Activated CD4-positive, alpha-beta T cell treated with anti-CD3 and anti-CD28 coated beads, Interleukin-2, amount 10 ng/mL, durations not matched to agents 24 days and 14 days (primary cell): Measurements from ENCODE around the gene GPR39. TPM values are rescaled to one million over a fixed set of nuclear protein-coding genes. Genes with fewer than 3 reads are reported as not detected.

Experiments
- DNase-seq: peaks from one replicate; pipeline ENCODE4 v3.0.0; 2022
- H3K27ac Mint-ChIP-seq: one replicate; pipeline ENCODE4 v1.8.0; 2022; ENCODE audit warnings: mild to moderate bottlenecking, mixed read lengths
- H3K27me3 Mint-ChIP-seq: one replicate; pipeline ENCODE4 v1.8.0; 2022; ENCODE audit warnings: mixed read lengths
- H3K36me3 Mint-ChIP-seq: one replicate; pipeline ENCODE4 v1.8.0; 2022; ENCODE audit warnings: low read depth, mild to moderate bottlenecking, mixed read lengths
- H3K4me1 Mint-ChIP-seq: one replicate; pipeline ENCODE4 v1.8.0; 2021; ENCODE audit warnings: mixed read lengths
- H3K4me3 Mint-ChIP-seq: one replicate; pipeline ENCODE4 v1.8.0; 2022; ENCODE audit warnings: mild to moderate bottlenecking, moderate library complexity, mixed read lengths
- H3K9me3 Mint-ChIP-seq: one replicate; pipeline ENCODE4 v1.8.0; 2021; ENCODE audit warnings: mixed read lengths
- intact Hi-C: fragments of 100-400 bp; cut with micrococcal nuclease; formaldehyde crosslinking; loops from one replicate; pipeline ENCODE4 v1.15.1; 2023
- total RNA-seq: library from RNA; stranded (reverse); gene quantifications from 2 replicates; pipeline ENCODE4 v1.2.3, GENCODE V29; 2022

GPR39 gene
- total RNA-seq, 1 donor from 2014 or later, result not detected

DNA sequence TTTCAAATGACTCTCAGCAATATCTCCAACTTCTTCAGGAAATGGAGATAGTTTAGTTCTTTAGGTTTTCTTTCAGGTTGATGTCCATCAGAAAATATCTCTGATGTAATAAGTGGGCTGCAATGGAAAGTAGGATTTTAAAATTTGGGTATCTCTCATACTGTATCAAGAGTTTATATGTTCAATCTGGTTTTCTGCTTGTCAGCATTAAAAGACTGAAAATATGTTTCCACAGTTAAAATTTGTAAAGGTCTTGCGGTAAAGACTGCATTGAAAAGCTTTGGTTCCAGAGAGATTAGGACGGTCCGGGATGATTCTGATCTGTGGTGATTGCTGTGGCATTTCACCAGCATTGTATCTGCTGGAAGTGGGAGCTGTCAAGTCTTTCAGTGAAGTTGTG, 170.2 kb downstream of the GPR39 start:
- H3K4me1 Mint-ChIP-seq, result no peaks in the 10 kb centered on the region

GRCh38 chr2:132588576-132588975, 172.0 kb downstream of the GPR39 start:
- H3K27me3 Mint-ChIP-seq, result no peaks in the 10 kb centered on the region
- no peak for DNase-seq
- no peaks in the 10 kb centered on the region for H3K4me1 Mint-ChIP-seq
- H3K36me3 Mint-ChIP-seq, result no peaks in the 10 kb centered on the region
- no peak overlapping the region for H3K27ac Mint-ChIP-seq
- H3K4me3 Mint-ChIP-seq, result no peak overlapping the region
- intact Hi-C loops, result no loop called here
- H3K9me3 Mint-ChIP-seq, result no peaks in the 10 kb centered on the region

More for the DNA sequence above, 170.2 kb downstream of the GPR39 start:
- H3K27ac Mint-ChIP-seq, result no peak overlapping the region
- DNase-seq, result no peak
- no peaks in the 10 kb centered on the region for H3K27me3 Mint-ChIP-seq
- H3K36me3 Mint-ChIP-seq, result no peaks in the 10 kb centered on the region
- intact Hi-C loops, result no loop called here
- H3K4me3 Mint-ChIP-seq, result no peak overlapping the region
- H3K9me3 Mint-ChIP-seq, result no peaks in the 10 kb centered on the region

DNA sequence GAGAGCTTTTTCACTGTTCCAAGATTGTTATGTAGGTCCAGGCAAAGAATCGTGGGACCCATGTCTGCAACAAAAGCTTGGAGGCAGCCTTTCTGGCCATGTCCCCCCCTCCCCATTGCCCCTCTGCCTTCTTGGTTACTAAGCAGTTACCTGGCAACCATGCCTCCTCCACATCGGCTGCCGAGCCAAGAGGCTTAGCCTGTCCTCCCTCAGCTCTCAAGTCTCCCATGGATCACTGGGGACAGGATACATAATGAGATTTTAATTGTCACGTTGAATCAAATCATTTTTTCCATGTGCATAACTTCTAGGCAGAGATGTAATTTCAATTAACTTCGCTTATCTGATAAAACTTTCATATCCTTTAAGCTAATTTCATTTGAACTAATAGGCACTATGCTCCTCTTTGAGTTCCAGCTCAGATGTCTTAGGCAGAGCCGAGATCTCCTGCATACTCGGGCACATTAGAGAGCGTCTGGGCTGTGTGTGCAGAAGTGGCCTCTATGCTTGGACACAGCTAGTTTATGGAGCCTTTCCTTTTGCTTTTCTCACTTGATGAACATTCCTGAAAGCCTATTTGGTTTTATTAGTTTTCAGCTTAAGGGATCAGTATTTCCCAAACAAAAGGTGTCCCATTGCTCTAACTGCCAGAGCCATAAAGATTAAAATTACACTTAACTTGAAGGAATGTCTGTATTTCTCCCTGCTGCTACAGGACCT, 172.7 kb downstream of the GPR39 start:
- no peaks in the 10 kb centered on the region for H3K4me1 Mint-ChIP-seq
- H3K4me3 Mint-ChIP-seq, result no peak overlapping the region
- intact Hi-C loops, result no loop called here
- no peaks in the 10 kb centered on the region for H3K27me3 Mint-ChIP-seq
- DNase-seq, result no peak
- H3K27ac Mint-ChIP-seq, result no peak overlapping the region
- no peaks in the 10 kb centered on the region for H3K36me3 Mint-ChIP-seq
- H3K9me3 Mint-ChIP-seq, result no peaks in the 10 kb centered on the region

DNA sequence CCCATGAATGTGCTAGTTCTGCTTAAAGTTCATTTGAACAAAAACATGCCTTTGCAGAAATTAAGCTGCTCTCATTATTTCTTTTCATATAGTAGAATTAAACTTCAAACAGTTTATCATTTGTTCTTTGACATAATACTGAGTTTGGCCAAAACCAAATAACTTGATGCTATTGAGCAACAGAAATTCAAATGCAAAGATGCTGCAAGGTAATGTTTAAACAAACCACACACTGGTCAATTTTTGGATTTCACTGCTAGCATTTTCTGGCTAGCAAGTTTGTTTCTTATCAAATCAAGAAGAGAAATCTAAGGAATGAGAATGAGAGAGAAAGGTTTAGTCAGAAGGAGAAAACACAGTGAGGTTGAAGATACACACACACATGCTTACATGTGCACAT, 173.4 kb downstream of the GPR39 start:
- no peaks in the 10 kb centered on the region for H3K4me1 Mint-ChIP-seq
- intact Hi-C loops, result no loop called here

GRCh38 chr2:132593171-132593570, 176.6 kb downstream of the GPR39 start:
- Mint-ChIP-seq H3K27ac (no peak overlapping the region), H3K4me1 (no peaks in the 10 kb centered on the region), H3K36me3 (no peaks in the 10 kb centered on the region), H3K4me3 (no peak overlapping the region), H3K9me3 (no peaks in the 10 kb centered on the region), H3K27me3 (no peaks in the 10 kb centered on the region)
- DNase-seq, result no peak
- intact Hi-C loops, result no loop called here

More for the DNA sequence above, 173.4 kb downstream of the GPR39 start:
- Mint-ChIP-seq H3K36me3 (no peaks in the 10 kb centered on the region), H3K9me3 (no peaks in the 10 kb centered on the region), H3K4me3 (no peak overlapping the region), H3K27ac (no peak overlapping the region), H3K27me3 (no peaks in the 10 kb centered on the region)
- DNase-seq, result no peak

- Mint-ChIP-seq H3K36me3 (no peaks in the 10 kb centered on the region), H3K4me3 (no peak overlapping the region), H3K4me1 (no peaks in the 10 kb centered on the region), H3K9me3 (peaks cover 4% of the 10 kb centered on the region), H3K27me3 (no peaks in the 10 kb centered on the region), H3K27ac (no peak overlapping the region)
- DNase-seq, result no peak
- intact Hi-C loops, result no loop called here
Measured at GRCh38 chr2:132595186-132595585, 178.6 kb downstream of the GPR39 start.

DNA sequence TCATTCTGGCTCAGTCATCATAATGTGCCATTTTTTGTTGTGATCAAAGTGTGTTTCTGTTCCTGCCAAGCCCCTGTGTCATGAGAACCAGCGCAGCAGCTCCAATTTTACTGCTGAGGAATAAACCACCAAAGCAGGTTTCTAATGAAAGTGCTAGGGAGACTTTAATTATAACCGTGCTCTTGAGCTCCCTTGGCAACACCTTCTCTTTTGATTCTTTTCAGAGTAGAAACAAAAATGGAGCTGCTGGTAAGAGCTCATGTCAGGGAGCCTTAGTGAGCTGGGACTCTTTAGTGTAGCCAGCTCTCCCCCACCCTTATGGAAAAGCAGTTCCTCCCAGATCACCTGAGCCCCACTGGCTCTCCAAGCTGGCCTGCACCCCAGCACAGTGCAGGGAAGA, 179.1 kb downstream of the GPR39 start:
- no peaks in the 10 kb centered on the region for H3K4me1 Mint-ChIP-seq
- no peak overlapping the region for H3K27ac Mint-ChIP-seq
- no peaks in the 10 kb centered on the region for H3K36me3 Mint-ChIP-seq
- peaks cover 4% of the 10 kb centered on the region for H3K9me3 Mint-ChIP-seq
- intact Hi-C loops, result no loop called here
- no peak overlapping the region for H3K4me3 Mint-ChIP-seq
- no peak for DNase-seq
- H3K27me3 Mint-ChIP-seq, result no peaks in the 10 kb centered on the region

- intact Hi-C loops, result no loop called here
- Mint-ChIP-seq H3K4me3 (no peak overlapping the region), H3K36me3 (no peaks in the 10 kb centered on the region), H3K27me3 (no peaks in the 10 kb centered on the region), H3K4me1 (no peaks in the 10 kb centered on the region), H3K27ac (no peak overlapping the region), H3K9me3 (peaks cover 4% of the 10 kb centered on the region)
- no peak for DNase-seq
Measured at GRCh38 chr2:132597166-132597565, 180.6 kb downstream of the GPR39 start.

- Mint-ChIP-seq H3K4me1 (no peaks in the 10 kb centered on the region), H3K36me3 (no peaks in the 10 kb centered on the region), H3K4me3 (no peak overlapping the region), H3K27ac (no peak overlapping the region), H3K27me3 (no peaks in the 10 kb centered on the region), H3K9me3 (peaks cover 4% of the 10 kb centered on the region)
- intact Hi-C loops, result no loop called here
- no peak for DNase-seq
Measured at GRCh38 chr2:132597831-132598230, 181.2 kb downstream of the GPR39 start.

DNA sequence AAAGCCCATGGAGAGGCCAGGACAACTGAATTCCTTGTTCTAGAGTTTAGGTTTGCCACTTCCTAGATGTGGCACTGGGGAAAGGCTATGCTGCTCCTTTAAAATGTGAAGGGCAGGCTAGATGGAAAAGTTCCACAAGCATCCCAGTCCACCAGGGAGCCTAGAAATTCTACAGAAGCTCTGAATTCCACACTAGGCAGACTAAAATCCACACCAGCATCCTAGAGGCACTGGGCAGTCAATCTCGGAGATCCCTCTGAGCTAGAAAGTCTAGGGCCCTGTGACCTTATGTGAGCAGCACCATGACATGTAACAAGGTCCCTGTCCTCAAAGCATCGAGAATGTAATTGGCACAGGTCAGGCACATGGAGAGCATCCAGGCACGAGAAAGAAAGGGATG, 181.9 kb downstream of the GPR39 start:
- no peak overlapping the region for H3K4me3 Mint-ChIP-seq
- H3K9me3 Mint-ChIP-seq, result peaks cover 4% of the 10 kb centered on the region
- no peaks in the 10 kb centered on the region for H3K36me3 Mint-ChIP-seq
- no peaks in the 10 kb centered on the region for H3K4me1 Mint-ChIP-seq
- intact Hi-C loops, result no loop called here
- H3K27ac Mint-ChIP-seq, result no peak overlapping the region
- H3K27me3 Mint-ChIP-seq, result no peaks in the 10 kb centered on the region
- DNase-seq, result no peak

DNA sequence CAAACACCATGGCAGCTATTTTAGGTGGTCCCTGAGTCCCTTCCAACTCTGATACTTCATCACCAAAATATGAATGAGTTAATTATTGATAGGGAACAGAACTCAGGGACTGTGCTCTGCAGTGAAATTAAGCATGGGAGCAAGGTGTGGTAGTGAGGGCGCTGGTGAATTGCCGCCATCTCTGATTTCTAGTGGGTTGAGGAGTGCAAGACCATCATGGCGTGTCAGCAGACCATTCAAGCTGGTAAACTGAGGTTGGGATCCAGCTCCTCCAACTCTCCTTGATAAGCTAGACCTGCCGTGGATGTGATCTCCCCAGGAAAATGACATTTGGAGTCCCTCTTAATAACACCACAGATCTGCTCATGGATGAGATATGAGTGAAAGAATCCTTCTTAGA, 183.0 kb downstream of the GPR39 start:
- Mint-ChIP-seq H3K9me3 (peaks cover 4% of the 10 kb centered on the region), H3K27ac (no peak overlapping the region), H3K36me3 (no peaks in the 10 kb centered on the region), H3K4me1 (no peaks in the 10 kb centered on the region), H3K27me3 (no peaks in the 10 kb centered on the region), H3K4me3 (no peak overlapping the region)
- intact Hi-C loops, result no loop called here
- no peak for DNase-seq

GRCh38 chr2:132604561-132604960, 188.0 kb downstream of the GPR39 start:
- H3K4me1 Mint-ChIP-seq, result no peaks in the 10 kb centered on the region
- H3K9me3 Mint-ChIP-seq, result no peaks in the 10 kb centered on the region

GRCh38 chr2:132605236-132606180, 188.9 kb downstream of the GPR39 start:
- Mint-ChIP-seq H3K27ac (no peak overlapping the region), H3K9me3 (no peaks in the 10 kb centered on the region)
- DNase-seq, result no peak

More at GRCh38 chr2:132604561-132604960, 188.0 kb downstream of the GPR39 start:
- no peak overlapping the region for H3K4me3 Mint-ChIP-seq
- intact Hi-C loops, result no loop called here
- no peaks in the 10 kb centered on the region for H3K36me3 Mint-ChIP-seq
- H3K27me3 Mint-ChIP-seq, result no peaks in the 10 kb centered on the region
- no peak overlapping the region for H3K27ac Mint-ChIP-seq
- no peak for DNase-seq

GRCh38 chr2:132606649-132607048, 190.0 kb downstream of the GPR39 start:
- intact Hi-C loops, result no loop called here
- no peaks in the 10 kb centered on the region for H3K27me3 Mint-ChIP-seq
- no peaks in the 10 kb centered on the region for H3K9me3 Mint-ChIP-seq
- no peak overlapping the region for H3K4me3 Mint-ChIP-seq
- no peaks in the 10 kb centered on the region for H3K4me1 Mint-ChIP-seq
- H3K36me3 Mint-ChIP-seq, result no peaks in the 10 kb centered on the region
- no peak for DNase-seq
- no peak overlapping the region for H3K27ac Mint-ChIP-seq

More at GRCh38 chr2:132605236-132606180, 188.9 kb downstream of the GPR39 start:
- Mint-ChIP-seq H3K4me3 (no peak overlapping the region), H3K36me3 (no peaks in the 10 kb centered on the region), H3K4me1 (no peaks in the 10 kb centered on the region), H3K27me3 (no peaks in the 10 kb centered on the region)
- intact Hi-C loops, result no loop called here
